Measurements from ENCODE around the gene ZNF280B.
"Not testable (repeated sequence)": the region's sequence is repeated elsewhere in the genome, so short reads cannot be mapped to it uniquely, and the experiment has no call there.

The ZNF280B gene

GRCh38 chr22:22462813-22463567, 45.6 kb downstream of the ZNF280B start:
- DNase-seq: no peak

DNA sequence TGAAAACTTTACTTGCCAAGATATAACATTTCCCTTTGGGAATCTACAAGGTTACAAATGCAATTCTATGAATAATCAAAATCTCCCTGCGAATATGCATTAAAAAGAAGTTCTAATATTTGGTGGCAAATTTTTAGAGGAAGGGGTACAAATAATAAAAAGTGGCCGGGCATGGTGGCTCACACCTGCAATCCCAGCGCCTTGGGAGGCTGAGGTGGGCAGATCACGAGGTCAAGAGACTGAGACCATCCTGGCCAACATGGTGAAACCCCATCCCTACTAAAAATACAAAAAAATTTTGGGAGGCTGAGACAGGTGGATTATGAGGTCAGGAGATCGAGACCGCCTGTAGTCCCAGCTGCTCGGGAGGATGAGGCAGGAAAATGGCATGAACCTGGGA, 47.0 kb downstream of the ZNF280B start:
- DNase-seq: no peak

GRCh38 chr22:22461111-22461510, 47.4 kb downstream of the ZNF280B start:
- DNase-seq: no peak

DNA sequence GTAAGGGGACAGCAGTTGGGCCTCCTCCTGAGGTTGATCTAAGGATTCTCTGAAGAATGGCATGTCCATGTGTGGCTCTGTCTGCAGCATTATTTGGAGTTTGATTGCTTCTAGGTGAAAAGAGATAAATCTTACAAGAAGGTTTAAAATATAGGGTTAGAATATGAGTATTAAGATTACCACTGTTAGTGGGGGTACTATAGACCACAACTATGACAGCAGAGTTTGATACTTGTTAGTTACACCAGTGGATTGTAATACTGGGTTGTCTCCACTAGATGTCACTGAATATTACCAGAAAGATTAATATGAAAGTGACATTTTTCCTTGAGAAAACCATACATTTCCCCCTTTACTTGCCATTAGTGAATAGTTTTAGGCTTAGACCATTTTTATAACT, 47.9 kb downstream of the ZNF280B start:
- peak in 1 of 2 donors; percentile 12 for DNase-seq

DNA sequence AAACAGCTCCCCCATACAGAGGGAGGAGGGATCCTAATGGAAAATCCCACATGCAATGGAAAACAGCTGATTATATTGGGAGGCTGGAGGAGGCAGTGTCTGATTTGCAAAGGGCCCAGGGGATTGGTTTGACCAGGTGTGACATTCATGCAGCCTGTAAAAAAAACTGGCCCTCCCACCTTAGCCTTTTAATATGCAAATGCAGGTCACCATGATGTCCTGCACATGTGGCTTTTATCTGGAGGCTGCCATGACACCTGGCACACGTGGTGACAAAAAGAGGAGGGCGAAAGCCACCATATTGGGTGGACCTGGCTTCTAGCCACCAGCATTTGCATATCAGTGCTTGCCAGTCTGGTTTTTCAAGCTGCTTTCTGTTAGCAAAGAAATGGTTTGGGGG, 48.5 kb downstream of the ZNF280B start:
- no peak for DNase-seq

DNA sequence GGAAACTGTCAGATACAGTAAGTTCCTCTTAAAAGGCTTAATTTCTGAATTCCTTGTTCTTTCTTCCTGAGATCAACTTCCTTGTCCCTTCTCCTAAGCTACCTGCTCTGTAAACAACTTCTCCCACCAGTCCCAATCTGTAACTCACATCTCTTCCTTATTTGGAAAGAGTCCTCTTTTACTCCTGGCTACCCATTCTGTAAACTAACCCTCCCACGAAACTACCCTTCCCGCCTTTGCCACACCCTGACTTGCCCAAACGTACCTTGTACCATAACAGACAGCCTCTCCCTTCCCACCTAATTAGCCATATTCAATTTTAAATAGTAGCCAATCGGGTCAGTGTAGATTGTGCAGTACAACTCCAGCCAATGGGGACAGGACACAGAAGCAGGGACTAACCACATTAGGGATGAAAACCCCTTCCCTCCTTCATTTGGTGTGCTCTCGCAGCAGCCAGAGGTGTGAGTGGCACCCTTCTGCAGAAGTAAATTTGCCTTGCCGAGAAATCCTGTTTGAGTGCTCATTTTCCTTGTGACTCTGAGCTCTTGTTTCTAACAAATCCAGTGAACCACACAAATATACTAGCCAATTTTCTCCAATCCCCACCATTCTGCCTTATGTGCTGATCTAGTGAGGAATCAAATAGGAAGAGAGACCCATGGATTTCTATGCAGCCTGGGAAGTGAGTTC, 49.5 kb downstream of the ZNF280B start:
- no peak for DNase-seq

- DNase-seq: no peak
These were observed 50.2 kb downstream of the ZNF280B start for GRCh38 chr22:22458387-22458786.

- no peak for DNase-seq
These were observed 53.5 kb downstream of the ZNF280B start for GRCh38 chr22:22454997-22455396.

DNA sequence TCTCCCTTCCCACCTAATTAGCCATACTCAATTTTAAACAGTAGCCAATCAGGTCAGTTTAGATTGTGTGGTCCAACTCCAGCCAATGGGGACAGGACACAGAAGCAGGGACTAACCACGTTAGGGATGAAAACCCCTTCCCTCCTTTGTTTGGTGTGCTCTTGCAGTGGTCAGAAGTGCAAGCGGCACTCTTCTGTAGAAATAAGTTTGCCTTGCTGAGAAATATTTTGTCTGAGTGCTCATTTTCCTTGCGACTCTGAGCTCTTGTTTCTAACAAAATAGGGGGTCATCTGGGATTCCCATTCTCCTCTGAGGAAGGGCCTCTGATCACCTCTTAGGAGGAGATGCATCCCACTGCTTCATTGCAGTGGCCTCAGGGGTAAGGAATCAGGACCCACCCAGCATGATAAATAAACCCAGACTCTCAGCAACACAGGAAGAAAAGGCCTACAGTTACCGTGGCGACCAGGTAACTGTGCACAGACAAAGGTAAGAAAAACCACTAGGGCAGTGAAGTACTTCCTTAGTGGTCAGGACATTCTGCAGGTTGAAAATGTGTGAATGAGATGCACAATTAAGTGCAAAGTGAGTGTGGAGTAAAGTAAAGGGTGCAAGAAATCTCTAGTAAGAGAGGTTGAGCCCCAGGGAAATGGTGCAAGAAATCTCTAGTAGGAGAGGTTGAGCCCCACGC, 55.4 kb downstream of the ZNF280B start:
- no peak for DNase-seq

DNA sequence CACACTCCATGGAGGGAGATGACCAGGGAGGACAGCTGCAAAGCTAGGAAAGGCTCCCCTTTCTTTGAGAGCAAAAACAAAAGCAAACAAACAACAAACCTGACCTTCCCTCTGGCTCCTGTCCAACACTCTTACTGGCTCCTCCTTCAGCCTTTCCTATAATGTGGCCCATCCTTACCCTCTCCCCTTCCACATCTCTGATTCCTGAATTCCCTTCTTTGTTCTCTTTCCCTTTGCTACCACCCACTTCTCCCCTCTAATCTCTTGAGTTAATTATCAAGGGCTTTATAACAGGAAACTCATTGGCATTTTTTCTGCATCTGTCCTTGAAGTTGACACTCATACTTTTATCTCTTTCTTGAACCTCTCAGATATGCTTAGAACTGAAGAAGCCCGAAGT, 56.3 kb downstream of the ZNF280B start:
- DNase-seq: no peak

GRCh38 chr22:22450343-22450839, 58.2 kb downstream of the ZNF280B start:
- DNase-seq: peak; percentile 3 to 48

GRCh38 chr22:22449819-22450218, 58.7 kb downstream of the ZNF280B start:
- no peak for DNase-seq

DNA sequence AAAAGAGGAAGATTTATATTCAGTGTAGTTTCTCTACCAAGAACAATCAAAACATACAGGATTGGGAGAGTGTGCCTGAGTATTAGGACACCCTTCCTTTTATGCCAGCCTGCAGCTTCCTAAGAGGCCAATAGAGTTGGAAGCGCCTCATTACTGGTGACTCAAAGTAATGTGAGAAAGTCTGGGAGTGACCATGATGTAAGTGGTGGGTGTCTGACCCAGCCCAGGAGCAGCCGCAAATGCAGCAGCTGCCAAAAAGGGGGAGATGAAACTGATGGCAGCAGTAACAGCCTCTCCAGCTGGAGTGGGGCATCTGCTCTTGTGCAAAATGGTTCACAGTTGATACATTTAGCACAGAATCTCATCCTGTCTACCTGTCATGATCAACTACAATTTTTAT, 62.0 kb downstream of the ZNF280B start:
- no peak for DNase-seq

DNA sequence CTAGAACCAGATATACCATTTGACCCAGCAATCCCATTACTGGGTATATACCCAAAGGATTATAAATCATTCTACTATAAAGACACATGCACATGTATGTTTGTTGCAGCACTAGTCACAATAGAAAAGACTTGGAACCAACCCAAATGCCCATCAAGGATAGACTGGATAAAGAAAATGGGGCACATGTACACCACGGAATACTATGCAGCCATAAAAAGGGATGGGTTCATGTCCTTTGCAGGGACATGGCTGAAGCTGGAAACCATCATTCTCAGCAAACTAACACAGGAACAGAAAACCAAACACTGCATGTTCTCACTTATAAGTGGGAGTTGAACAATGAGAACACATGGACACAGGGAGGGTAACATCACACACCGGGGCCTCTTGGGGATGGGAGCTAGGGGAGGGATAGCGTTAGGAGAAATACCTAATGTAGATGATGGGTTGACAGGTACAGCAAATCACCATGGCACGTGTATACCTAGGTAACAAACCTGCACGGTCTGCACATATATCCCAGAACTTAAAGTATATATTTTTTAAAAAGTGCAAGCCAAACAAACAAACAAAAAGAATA, 64.4 kb downstream of the ZNF280B start:
- DNase-seq: not testable (repeated sequence)

- no peak for DNase-seq
These were observed 65.4 kb downstream of the ZNF280B start for GRCh38 chr22:22442928-22443709.

DNA sequence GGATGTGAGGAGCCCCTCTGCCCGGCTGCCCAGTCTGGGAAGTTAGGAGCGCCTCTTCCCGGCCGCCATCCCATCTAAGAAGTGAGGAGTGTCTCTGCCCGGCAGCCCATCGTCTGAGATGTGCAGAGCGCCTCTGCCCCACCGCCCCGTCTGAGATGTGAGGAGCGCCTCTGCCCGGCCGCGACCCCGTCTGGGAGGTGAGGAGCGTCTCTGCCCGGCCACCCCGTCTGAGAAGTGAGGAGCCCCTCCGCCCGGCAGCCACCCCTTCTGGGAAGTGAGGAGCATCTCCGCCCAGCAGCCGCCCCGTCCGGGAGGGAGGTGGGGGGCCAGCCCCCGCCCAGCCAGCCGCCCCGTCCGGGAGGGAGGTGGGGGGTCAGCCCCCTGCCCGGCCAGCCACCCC, 66.9 kb downstream of the ZNF280B start:
- not testable (repeated sequence) for DNase-seq

DNA sequence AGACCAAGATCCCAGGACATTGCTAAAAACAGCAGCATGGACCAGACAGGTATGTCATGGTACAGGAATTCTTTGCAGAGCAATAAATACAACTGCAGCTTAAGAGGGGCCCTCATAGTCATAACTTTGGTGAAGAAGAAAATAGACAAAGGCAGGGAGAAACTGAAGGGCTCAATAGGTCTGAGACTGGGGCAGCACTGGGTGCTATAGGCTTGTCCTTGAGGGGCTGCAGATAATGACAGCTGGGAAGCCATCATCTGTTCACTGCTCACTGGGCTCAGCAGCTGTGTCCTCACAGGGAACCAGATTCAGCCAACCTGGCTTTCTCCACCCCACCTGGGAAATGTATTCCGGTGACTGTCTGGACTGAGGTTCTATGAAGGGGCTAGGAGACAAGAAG, 68.4 kb downstream of the ZNF280B start:
- DNase-seq: no peak
